ENCODE data around the gene CERS1.

CERS1 gene

GRCh38 chr19:18870531-18871172, 25.3 kb downstream of the CERS1 start:
- DNase-seq (ENCODE audit: low read depth, low spot score), result no peak

GRCh38 chr19:18869781-18870530, 26.0 kb downstream of the CERS1 start:
- DNase-seq (ENCODE audit: low read depth, low spot score), result no peak

GRCh38 chr19:18869023-18869618, 26.8 kb downstream of the CERS1 start:
- DNase-seq (ENCODE audit: low read depth, low spot score), result no peak

- DNase-seq (ENCODE audit: low read depth, low spot score), result no peak
These were observed 27.5 kb downstream of the CERS1 start for GRCh38 chr19:18868380-18869022.

DNA sequence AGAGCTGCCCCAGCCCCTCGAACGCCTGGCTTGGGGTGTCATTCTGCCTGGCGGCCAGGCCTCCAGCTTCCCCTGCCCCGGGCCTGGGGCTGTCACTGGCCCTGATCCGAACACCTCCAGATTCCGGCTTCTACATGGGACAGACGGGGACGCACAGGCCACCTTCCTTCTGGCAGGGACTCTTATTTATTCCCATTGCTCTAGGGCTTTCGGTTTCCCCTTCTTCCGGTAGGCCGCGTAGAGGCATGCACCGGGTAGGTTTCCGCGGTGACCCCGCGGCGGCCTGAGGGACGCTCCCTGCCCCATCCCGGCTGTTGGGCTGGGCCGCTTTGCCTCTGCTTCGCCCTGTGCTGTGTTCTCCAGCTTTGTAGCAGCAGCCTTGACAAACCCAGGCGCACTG, 28.2 kb downstream of the CERS1 start:
- DNase-seq (ENCODE audit: low read depth, low spot score), result no peak

DNA sequence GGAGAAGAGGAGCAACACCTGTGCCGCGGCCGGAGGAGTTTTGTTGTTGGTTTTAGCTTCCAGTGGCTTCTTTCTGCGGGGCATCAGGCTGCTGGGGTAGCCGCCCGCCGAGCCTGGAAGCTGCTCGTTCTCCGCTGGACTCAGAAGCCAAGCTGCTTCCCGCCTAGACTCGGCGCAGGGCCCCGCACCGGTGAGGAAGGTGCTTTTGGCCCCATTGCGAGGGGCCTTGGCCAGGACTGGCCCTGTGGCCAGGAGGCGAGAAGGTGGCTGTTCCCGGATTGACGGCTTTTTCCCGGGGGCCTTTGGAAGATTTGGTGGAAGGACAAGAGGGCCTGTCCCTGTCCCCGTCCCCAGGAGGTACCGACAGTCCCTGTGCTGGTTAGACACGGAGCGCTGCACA, 28.8 kb downstream of the CERS1 start:
- no peak for DNase-seq (ENCODE audit: low read depth, low spot score)

DNA sequence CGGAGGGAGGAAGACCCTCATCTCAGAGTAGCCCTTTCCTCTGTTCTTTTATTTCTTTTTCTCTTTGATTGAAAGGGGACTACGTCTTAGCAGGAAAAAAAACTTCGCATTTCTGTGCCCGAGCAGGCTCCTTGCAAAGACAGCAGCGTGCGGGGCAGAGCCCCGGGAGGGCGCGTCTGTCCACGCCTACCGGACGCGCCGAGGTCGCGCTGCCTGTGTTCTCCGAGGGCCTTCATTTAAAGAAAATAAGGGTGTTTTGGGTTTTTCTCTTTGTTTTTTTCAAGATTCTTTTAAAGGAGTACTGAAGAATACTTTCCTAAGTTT, 29.2 kb downstream of the CERS1 start:
- DNase-seq (ENCODE audit: low read depth, low spot score), result no peak

DNA sequence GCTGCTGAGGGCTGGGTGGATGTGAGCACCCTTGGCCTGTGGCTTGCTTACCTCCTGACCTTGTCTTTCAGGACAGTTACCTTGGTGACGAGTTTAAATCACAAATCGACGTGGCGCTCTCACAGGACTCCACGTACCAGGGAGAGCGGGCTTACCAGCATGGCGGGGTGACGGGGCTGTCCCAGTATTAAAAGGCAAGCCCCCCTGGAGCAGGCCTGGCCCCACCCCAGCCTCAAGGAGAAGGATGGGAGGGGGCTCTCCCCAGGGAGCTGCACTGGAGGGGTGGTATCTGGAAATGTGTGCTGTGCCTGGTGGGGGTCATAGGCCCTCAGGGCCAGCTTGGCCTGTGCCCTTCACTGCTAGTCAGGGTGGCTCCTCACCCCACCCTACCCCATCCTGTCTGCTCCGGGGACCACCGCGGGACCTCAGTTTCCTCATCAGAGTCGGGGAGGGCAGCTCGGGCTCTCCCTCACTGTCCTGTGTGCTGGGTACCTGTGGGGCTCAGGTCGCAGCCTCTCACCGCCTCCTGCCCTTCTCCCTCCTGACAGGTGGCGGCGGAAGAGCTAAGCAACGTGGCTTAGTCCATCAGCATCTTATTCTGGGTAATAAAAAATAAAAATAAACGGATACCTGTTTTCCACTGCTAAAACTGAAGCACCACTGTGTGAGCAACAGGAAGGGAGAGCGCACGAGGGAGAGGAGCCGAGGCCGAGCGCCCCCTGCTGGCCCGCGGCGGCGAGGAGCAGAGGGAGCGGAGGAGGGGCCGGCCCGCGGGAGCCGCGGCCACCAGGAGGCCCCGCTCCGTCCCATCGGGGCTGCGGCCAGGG, 29.8 kb downstream of the CERS1 start:
- no peak for DNase-seq (ENCODE audit: low read depth, low spot score)

- DNase-seq (ENCODE audit: low read depth, low spot score), result no peak
These were observed 30.6 kb downstream of the CERS1 start for GRCh38 chr19:18865106-18865972.

DNA sequence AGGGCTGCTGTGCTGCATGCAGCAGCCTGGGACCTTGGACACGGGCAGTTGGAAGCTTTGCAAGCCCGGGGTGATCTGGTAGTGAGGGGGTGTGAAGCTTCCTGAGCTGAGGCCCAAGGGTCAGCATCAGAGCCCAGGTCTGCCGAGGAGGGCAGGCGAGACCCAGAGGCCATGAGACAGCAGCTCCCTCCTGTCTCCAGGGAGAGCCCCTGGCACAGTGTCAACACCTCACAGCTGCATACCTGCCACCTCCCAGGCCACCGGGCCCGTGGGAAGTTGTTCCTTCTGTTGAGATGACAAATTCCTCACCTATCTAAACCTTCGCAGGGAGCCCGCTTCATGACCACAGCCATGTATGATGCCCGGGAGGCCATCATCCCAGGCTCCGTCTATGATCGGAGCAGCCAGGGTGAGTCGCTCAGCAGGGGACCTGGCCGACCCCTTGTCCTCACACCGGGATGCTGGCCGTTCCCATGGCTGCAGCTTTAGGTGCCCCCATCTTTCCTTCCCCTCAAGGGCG, 32.1 kb downstream of the CERS1 start:
- DNase-seq (ENCODE audit: low read depth, low spot score), result no peak

DNA sequence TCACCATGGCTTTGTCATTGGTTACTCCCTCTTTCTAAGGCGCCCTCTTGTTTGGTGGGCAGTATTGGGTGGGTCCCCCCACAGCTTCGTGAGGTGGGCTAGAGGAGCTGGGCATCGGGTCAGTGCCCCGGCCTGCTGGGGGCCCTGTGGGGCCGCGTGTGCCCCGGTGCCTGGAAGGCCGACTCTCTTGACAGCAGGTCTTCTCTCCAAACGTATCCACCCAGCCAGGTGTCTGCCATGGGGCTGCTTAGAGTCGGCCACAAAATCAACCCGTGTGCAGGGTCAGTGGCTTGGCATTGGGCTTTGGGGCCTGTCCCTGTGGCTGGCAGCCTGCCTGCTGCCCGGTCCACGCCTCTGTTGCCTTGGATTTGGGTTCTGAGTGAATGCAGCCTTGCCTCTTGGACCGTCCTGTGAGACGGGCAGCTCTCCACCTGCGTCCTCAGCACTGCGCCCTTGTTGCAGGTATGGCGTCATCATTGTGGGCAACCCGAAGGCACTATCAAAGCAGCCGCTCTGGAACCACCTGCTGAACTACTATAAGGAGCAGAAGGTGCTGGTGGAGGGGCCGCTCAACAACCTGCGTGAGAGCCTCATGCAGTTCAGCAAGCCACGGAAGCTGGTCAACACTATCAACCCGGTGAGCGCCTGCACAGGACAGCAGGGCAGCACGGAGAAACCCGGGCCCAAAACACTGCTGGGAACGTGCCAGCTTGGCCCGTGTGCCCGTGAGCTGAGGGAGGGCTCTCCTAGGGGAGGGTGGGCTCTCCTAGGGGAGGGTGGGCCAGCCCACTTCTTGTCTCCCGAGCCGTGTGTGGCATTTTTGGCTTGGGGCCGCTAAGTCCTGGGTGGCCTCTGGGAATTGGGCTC, 32.7 kb downstream of the CERS1 start:
- DNase-seq (ENCODE audit: low read depth, low spot score), result no peak

- no peak for DNase-seq (ENCODE audit: low read depth, low spot score)
These were observed 34.0 kb downstream of the CERS1 start for GRCh38 chr19:18861917-18862316.

GRCh38 chr19:18861235-18861634, 34.7 kb downstream of the CERS1 start:
- DNase-seq (ENCODE audit: low read depth, low spot score), result no peak

DNA sequence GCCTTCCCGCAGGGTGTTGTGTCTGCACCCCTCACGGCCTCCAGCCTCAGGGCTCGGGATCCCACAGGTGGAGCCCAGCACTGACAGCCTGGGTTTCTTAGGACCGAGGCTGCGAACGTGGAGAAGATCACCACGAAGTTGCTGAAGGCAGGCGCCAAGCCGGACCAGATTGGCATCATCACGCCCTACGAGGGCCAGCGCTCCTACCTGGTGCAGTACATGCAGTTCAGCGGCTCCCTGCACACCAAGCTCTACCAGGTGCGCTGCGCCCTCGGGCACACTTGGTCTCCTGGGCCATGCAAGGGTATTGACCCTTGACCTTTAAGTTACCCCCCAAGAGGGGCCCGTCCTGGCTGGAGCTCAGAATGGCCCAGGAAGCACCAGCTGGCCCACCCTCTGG, 35.2 kb downstream of the CERS1 start:
- DNase-seq (ENCODE audit: low read depth, low spot score), result no peak

- no peak for DNase-seq (ENCODE audit: low read depth, low spot score)
These were observed 35.7 kb downstream of the CERS1 start for GRCh38 chr19:18860302-18860700.

DNA sequence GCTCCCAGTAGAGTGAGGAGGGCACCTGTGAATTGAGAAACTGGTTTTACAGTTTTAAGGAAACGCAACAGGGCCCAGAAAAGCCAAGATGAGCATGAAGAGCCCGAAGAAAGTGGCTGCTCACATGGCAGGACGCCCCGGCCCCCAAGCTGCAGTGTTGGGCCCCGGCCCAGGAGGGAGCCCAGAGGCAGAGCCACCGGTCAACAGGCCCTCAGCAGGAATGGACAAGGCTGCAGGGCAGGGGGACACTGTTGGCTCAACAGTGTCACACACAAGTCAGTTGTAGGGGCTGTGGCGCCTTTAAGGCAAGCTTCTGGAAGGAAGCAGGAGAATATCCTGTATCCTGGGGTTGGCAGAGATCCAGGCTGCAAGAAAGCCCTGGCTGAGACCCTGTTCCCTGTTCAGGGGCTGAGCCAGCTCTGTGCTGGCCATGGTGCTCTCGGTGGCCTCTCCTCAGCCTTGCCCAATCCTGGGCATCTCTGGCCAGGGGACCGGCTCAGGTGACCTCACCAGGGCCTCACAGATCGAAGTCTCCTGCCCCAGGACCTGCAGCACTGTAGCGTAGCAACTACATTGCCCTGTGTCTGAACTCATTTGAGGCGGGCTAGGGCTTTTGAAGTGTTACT, 36.2 kb downstream of the CERS1 start:
- no peak for DNase-seq (ENCODE audit: low read depth, low spot score)

DNA sequence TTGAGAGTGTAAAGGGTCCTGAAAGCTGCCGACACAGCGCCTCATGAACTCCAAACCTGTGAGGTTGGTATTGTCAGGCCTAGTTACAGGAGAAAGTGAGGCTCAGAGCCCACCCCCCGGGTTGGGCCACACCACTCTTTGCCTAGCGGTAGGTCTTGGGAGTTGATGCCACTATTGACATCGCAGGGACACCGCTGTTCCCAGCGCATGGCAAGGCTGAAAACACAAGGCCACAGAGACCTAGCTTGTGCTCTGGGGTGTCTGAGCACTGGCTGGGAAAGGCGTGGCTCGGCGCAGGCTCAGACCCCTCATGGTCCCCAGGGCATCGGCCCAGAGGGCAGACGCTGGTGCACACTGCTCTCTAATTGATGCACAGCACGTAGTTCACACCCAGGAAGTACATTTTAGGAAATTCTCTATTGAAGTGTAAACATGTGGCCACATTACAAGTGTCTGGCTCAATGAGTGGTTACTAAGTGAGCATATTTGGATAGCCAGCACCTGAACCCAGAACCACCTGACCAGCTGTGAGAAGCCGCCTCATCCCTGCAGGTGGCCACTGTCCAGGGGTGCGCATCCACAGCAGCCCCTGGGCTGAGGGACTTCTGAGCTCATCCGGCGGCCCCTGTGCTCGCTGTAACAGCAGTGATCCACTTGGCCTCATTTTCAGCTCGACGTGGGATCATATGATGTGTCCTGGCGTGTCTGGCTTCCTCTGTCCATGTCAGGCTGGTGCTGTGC, 36.9 kb downstream of the CERS1 start:
- DNase-seq (ENCODE audit: low read depth, low spot score), result no peak

- no peak for DNase-seq (ENCODE audit: low read depth, low spot score)
These were observed 38.7 kb downstream of the CERS1 start for GRCh38 chr19:18857223-18857622.
